Fibroblast of skin of left biceps (primary cell): ENCODE measurements around the gene TMEM132C.

Experiments
- DNase-seq, 2 experiments: peaks; one replicate each; pipeline ENCODE4 v3.0.0-alpha.2; 2013; ENCODE audit warnings: low read depth in 2 of 2

Gene TMEM132C

GRCh38 chr12:128607641-128608040 lies 340.7 kb downstream of the TMEM132C start:
- DNase-seq: no peak

- no peak for DNase-seq
These were observed 342.9 kb downstream of the TMEM132C start for GRCh38 chr12:128609861-128610260.

- DNase-seq: no peak
These were observed 344.8 kb downstream of the TMEM132C start for GRCh38 chr12:128611736-128612135.

- DNase-seq: no peak
These were observed 345.3 kb downstream of the TMEM132C start for GRCh38 chr12:128612150-128612850.

- no peak for DNase-seq
These were observed 347.0 kb downstream of the TMEM132C start for GRCh38 chr12:128613837-128614590.

GRCh38 chr12:128617304-128617833 lies 350.4 kb downstream of the TMEM132C start:
- DNase-seq: no peak

GRCh38 chr12:128619263-128619662 lies 352.3 kb downstream of the TMEM132C start:
- DNase-seq: no peak

GRCh38 chr12:128621304-128621703 lies 354.3 kb downstream of the TMEM132C start:
- DNase-seq: no peak

- no peak for DNase-seq
These were observed 356.8 kb downstream of the TMEM132C start for GRCh38 chr12:128623748-128624147.

GRCh38 chr12:128626808-128627320 lies 359.9 kb downstream of the TMEM132C start:
- no peak for DNase-seq

GRCh38 chr12:128627659-128628058 lies 360.7 kb downstream of the TMEM132C start:
- DNase-seq: no peak

GRCh38 chr12:128629979-128630378 lies 363.0 kb downstream of the TMEM132C start:
- no peak for DNase-seq

GRCh38 chr12:128637642-128638606 lies 371.0 kb downstream of the TMEM132C start:
- no peak for DNase-seq

GRCh38 chr12:128639089-128639488 lies 372.1 kb downstream of the TMEM132C start:
- no peak for DNase-seq

GRCh38 chr12:128643155-128643554 lies 376.2 kb downstream of the TMEM132C start:
- no peak for DNase-seq

GRCh38 chr12:128644664-128645296 lies 377.8 kb downstream of the TMEM132C start:
- DNase-seq: no peak

GRCh38 chr12:128649902-128650301 lies 382.9 kb downstream of the TMEM132C start:
- DNase-seq: no peak

- DNase-seq: no peak
These were observed 385.3 kb downstream of the TMEM132C start for GRCh38 chr12:128652136-128652751.

- DNase-seq: no peak
These were observed 387.5 kb downstream of the TMEM132C start for GRCh38 chr12:128654468-128654867.

GRCh38 chr12:128657378-128657777 lies 390.4 kb downstream of the TMEM132C start:
- DNase-seq: no peak
